HCT116 (cell line): ENCODE data around the gene LRG1. TPM values are rescaled to one million over a fixed set of nuclear protein-coding genes. Genes with fewer than 3 reads are reported as not detected.

ENCODE experiments used
- ATAC-seq: fragments of 200-7000 bp; cut with Tn5 transposase; 2 replicates; pipeline ENCODE4 v1.9.1; 2020; ENCODE audit warnings: mild to moderate bottlenecking, moderate library complexity
- BruUV-seq: library from RNA; stranded (reverse); fragments of 400-500 nt; replicated peaks from 2 replicates; lab custom pipeline; 2021; lab: Mats Ljungman, UMichigan
- CTCF ChIA-PET: fragments of 300-600 bp; sonication (Branson Sonifier 250); formaldehyde crosslinking; loops from one replicate; lab custom pipeline; 2021; ENCODE audit warnings: antibody characterized with exemption; lab: Charles Lee
- POLR2A ChIA-PET: fragments of 300-600, 350-600 bp; sonication (Branson Sonifier 250); formaldehyde crosslinking; loops from one replicate; lab custom pipeline; 2021; ENCODE audit warnings: antibody characterized with exemption; lab: Charles Lee
- RAD21 ChIA-PET, 2 experiments: fragments of 300-600 bp; sonication (Branson Sonifier 250); formaldehyde crosslinking; loops; one replicate each; lab custom pipeline; 2023; ENCODE audit warnings: low total read pairs in 2 of 2; ENCODE audit not compliant: uncharacterized antibody in 2 of 2, unreplicated experiment in 2 of 2, low non-redundant PET in 1 of 2; lab: Charles Lee
- DNase-seq: peaks from one replicate; pipeline ENCODE4 v3.0.0-alpha.2; 2010; ENCODE audit warnings: low read depth, low spot score
- H2AFZ ChIP-seq: fragments of 200-600 bp; shearing (Covaris generic), sonication (generic); 2 replicates; pipeline ENCODE4 v1.6.1; 2017; ENCODE audit warnings: low read depth, mixed run types, mixed read lengths, antibody characterized with exemption, low read length; ENCODE audit not compliant: poor library complexity, severe bottlenecking
- H3K27ac ChIP-seq: 2 replicates; pipeline ENCODE4 v1.5.1; 2012; ENCODE audit warnings: low read depth, low read length
- H3K27me3 ChIP-seq: fragments of 200-600 bp; sonication (generic); 2 replicates; pipeline ENCODE4 v1.6.1; 2016; ENCODE audit warnings: mixed run types, low read length, mixed read lengths; ENCODE audit not compliant: insufficient read depth
- H3K36me3 ChIP-seq, 2 experiments: fragments of 200-500 bp in 1 of 2; fragments of 200-600 bp in 1 of 2; sonication (Bioruptor generic) in 1 of 2; sonication (generic) in 1 of 2; 2 replicates each; pipeline versions ENCODE4 v1.5.1 to v1.6.1; 2014 to 2016; ENCODE audit warnings: low read length in 2 of 2, inconsistent platforms in 1 of 2, mixed read lengths in 1 of 2, mixed run types in 1 of 2; ENCODE audit not compliant: insufficient read depth in 2 of 2, control insufficient read depth in 1 of 2
- H3K4me1 ChIP-seq, 2 experiments: fragments of 200-600 bp in 1 of 2; sonication (generic) in 1 of 2; 2 replicates each; pipeline versions ENCODE4 v1.5.1 to v1.6.1; 2012 to 2017; ENCODE audit warnings: low read length in 2 of 2, inconsistent platforms in 1 of 2, mild to moderate bottlenecking in 1 of 2, mixed read lengths in 1 of 2, mixed run types in 1 of 2, moderate library complexity in 1 of 2; ENCODE audit not compliant: insufficient read depth in 2 of 2, control insufficient read depth in 1 of 2
- H3K4me2 ChIP-seq: fragments of 200-600 bp; sonication (generic); 2 replicates; pipeline ENCODE4 v1.6.1; 2017; ENCODE audit warnings: mixed run types, low read length, mixed read lengths
- H3K4me3 ChIP-seq, 2 experiments: fragments of 200-600 bp in 1 of 2; sonication (generic) in 1 of 2; replicated peaks in 1 of 2; 2 replicates each; pipeline ENCODE4 v1.5.1; 2011 to 2016; ENCODE audit warnings: low read length in 2 of 2, control low read depth in 1 of 2, low read depth in 1 of 2, mild to moderate bottlenecking in 1 of 2, mixed read lengths in 1 of 2, mixed run types in 1 of 2
- H3K79me2 ChIP-seq: fragments of 200-600 bp; sonication (generic); 2 replicates; pipeline ENCODE4 v1.6.1; 2017; ENCODE audit warnings: mild to moderate bottlenecking, mixed run types, low read length, moderate library complexity, mixed read lengths; ENCODE audit not compliant: insufficient read depth
- H3K9ac ChIP-seq: fragments of 200-600 bp; sonication (generic); 2 replicates; pipeline ENCODE4 v1.6.1; 2016; ENCODE audit warnings: low read length, mixed read lengths
- H3K9me2 ChIP-seq: fragments of 200-600 bp; sonication (generic), shearing (Covaris generic); 2 replicates; pipeline ENCODE4 v1.6.1; 2017; ENCODE audit warnings: mixed run types, mild to moderate bottlenecking, moderate library complexity; ENCODE audit not compliant: insufficient read depth
- H3K9me3 ChIP-seq, 2 experiments: fragments of 200-500 bp in 1 of 2; fragments of 200-600 bp in 1 of 2; sonication (Bioruptor generic) in 1 of 2; sonication (generic) in 1 of 2; 2 replicates each; pipeline ENCODE4 v1.6.1; 2014 to 2017; ENCODE audit warnings: low read length in 2 of 2, mixed read lengths in 2 of 2, inconsistent platforms in 1 of 2, low read depth in 1 of 2, mild to moderate bottlenecking in 1 of 2, mixed run types in 1 of 2, moderate library complexity in 1 of 2; ENCODE audit not compliant: control insufficient read depth in 1 of 2, insufficient read depth in 1 of 2
- H4K20me1 ChIP-seq: fragments of 200-600 bp; sonication (generic), shearing (Covaris generic); 2 replicates; pipeline ENCODE4 v1.6.1; 2017; ENCODE audit warnings: mixed run types, mild to moderate bottlenecking, moderate library complexity; ENCODE audit not compliant: insufficient read depth
- ATF3 ChIP-seq: IDR thresholded peaks from 2 replicates; pipeline ENCODE4 v1.6.1; 2012
- CBX3 ChIP-seq: IDR thresholded peaks from 2 replicates; pipeline ENCODE4 v1.6.1; 2012; ENCODE audit warnings: low read depth
- CEBPB ChIP-seq: IDR thresholded peaks from 2 replicates; pipeline ENCODE4 v1.6.1; 2012; ENCODE audit warnings: low read depth
- EGR1 ChIP-seq: IDR thresholded peaks from 2 replicates; pipeline ENCODE4 v1.6.1; 2012; ENCODE audit warnings: low read depth
- ELF1 ChIP-seq: IDR thresholded peaks from 2 replicates; pipeline ENCODE4 v1.6.1; 2012; ENCODE audit warnings: low read depth, borderline replicate concordance
- EZH2 ChIP-seq: fragments of 200-600 bp; sonication (generic); IDR thresholded peaks from 2 replicates; pipeline ENCODE4 v1.6.1; 2017; ENCODE audit warnings: antibody characterized with exemption, mixed run types
- EZH2phosphoT487 ChIP-seq: fragments of 200-600 bp; IDR thresholded peaks from 2 replicates; pipeline ENCODE4 v1.6.1; 2018; ENCODE audit warnings: antibody characterized with exemption, borderline replicate concordance
- FOSL1 ChIP-seq: IDR thresholded peaks from 2 replicates; pipeline ENCODE4 v1.6.1; 2012; ENCODE audit warnings: low read depth
- JUND ChIP-seq: IDR thresholded peaks from 2 replicates; pipeline ENCODE4 v1.6.1; 2012
- MAX ChIP-seq: IDR thresholded peaks from 2 replicates; pipeline ENCODE4 v1.6.1; 2012
- POLR2A ChIP-seq: IDR thresholded peaks from 2 replicates; pipeline ENCODE4 v1.7.0; 2011; ENCODE audit warnings: borderline replicate concordance; ENCODE audit not compliant: insufficient read depth, insufficient read length; ENCODE audit errors: extremely low read depth
- POLR2AphosphoS5 ChIP-seq: IDR thresholded peaks from 2 replicates; pipeline ENCODE4 v1.6.1; 2011; ENCODE audit warnings: mild to moderate bottlenecking, low read depth, low read length, moderate library complexity
- RAD21 ChIP-seq: IDR thresholded peaks from 2 replicates; pipeline ENCODE4 v1.6.1; 2012; ENCODE audit warnings: low read depth, mild to moderate bottlenecking
- SIN3A ChIP-seq: IDR thresholded peaks from 2 replicates; pipeline ENCODE4 v1.6.1; 2012; ENCODE audit warnings: low read depth
- SP1 ChIP-seq: IDR thresholded peaks from 2 replicates; pipeline ENCODE4 v1.6.1; 2012; ENCODE audit warnings: low read depth
- TCF7L2 ChIP-seq: IDR thresholded peaks from 2 replicates; pipeline ENCODE4 v1.7.0; 2011; ENCODE audit warnings: borderline replicate concordance, inconsistent platforms; ENCODE audit not compliant: insufficient read depth, insufficient read length; ENCODE audit errors: extremely low read depth
- YY1 ChIP-seq: IDR thresholded peaks from 2 replicates; pipeline ENCODE4 v1.6.1; 2011; ENCODE audit warnings: low read length, low read depth, moderate library complexity, mild to moderate bottlenecking; ENCODE audit not compliant: insufficient replicate concordance; ENCODE audit errors: extremely low read depth
- ZNF274 ChIP-seq: fragments of 200-500 bp; sonication (Bioruptor generic); IDR thresholded peaks from 2 replicates; pipeline ENCODE4 v1.6.1; 2014; ENCODE audit warnings: mild to moderate bottlenecking, low read depth, low read length, inconsistent platforms
- intact Hi-C: fragments of 100-400 bp; cut with micrococcal nuclease; formaldehyde crosslinking; loops from 2 replicates; pipeline ENCODE4 v1.10.0; 2022
- total RNA-seq: library from RNA; stranded (reverse); gene quantifications from one replicate; pipeline ENCODE4 v1.2.1, GENCODE V29; 2021; ENCODE audit not compliant: unreplicated experiment
- TF ChIP-seq, protein P1 (sequence below), 3 experiments: fragments of 200-600 bp in 1 of 3; sonication (generic) in 1 of 3; IDR thresholded peaks in 2 of 3; conservative IDR thresholded peaks in 1 of 3; 2 replicates each; pipeline ENCODE4 v1.5.1; 2012 to 2017; ENCODE audit warnings: low read depth in 2 of 3, low read length in 2 of 3, antibody characterized with exemption in 1 of 3, borderline replicate concordance in 1 of 3, control low read depth in 1 of 3, mild to moderate bottlenecking in 1 of 3, mixed read lengths in 1 of 3, mixed run types in 1 of 3, moderate library complexity in 1 of 3; ENCODE audit not compliant: insufficient read depth in 1 of 3

LRG1 gene
- total RNA-seq, 1 experiment from 2014 or later: 1.3 TPM

DNA sequence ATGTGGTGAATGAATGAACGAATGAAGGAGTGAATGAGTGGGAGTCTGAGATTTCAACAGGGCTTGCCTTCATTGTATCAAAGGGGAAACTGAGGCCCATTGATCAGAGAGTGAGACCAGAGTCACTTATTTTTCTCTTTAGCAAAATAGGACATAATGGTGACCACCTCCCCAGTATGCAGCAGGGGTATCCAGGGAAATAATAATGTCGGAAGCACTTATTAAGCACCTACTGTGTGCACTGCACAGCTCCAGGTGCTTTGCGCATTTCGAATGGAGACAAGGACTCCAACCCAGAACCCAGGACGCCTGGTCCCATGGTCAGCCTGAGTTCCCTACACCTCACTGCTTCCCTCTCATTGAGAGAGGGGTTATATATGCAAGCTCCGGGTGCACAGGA is 46.4 kb upstream of the LRG1 start:
- Histone ChIP-seq H2AFZ (no peak overlapping the region), H4K20me1 (no peaks in the 10 kb centered on the region), H3K4me2 (no peak overlapping the region), H3K4me3 (no peak overlapping the region), H3K9me2 (no peaks in the 10 kb centered on the region), H3K27ac (no peak overlapping the region), H3K9me3 (no peaks in the 10 kb centered on the region), H3K27me3 (no peaks in the 10 kb centered on the region), H3K4me1 (peaks cover 13 to 43% of the 10 kb centered on the region in 2 experiments; a peak in 3 of 4 replicates), H3K79me2 (no peaks in the 10 kb centered on the region), H3K9ac (no peak overlapping the region), H3K36me3 (no peaks in the 10 kb centered on the region)
- RAD21 ChIA-PET: no interaction called here
- no peak for TF ChIP-seq JUND
- no peak for TF ChIP-seq SIN3A
- no peak for TF ChIP-seq CEBPB
- TF ChIP-seq, protein P1, sequence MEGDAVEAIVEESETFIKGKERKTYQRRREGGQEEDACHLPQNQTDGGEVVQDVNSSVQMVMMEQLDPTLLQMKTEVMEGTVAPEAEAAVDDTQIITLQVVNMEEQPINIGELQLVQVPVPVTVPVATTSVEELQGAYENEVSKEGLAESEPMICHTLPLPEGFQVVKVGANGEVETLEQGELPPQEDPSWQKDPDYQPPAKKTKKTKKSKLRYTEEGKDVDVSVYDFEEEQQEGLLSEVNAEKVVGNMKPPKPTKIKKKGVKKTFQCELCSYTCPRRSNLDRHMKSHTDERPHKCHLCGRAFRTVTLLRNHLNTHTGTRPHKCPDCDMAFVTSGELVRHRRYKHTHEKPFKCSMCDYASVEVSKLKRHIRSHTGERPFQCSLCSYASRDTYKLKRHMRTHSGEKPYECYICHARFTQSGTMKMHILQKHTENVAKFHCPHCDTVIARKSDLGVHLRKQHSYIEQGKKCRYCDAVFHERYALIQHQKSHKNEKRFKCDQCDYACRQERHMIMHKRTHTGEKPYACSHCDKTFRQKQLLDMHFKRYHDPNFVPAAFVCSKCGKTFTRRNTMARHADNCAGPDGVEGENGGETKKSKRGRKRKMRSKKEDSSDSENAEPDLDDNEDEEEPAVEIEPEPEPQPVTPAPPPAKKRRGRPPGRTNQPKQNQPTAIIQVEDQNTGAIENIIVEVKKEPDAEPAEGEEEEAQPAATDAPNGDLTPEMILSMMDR (IDR thresholded peaks at IDR 0.05 in 2 of 3, conservative IDR thresholded peaks at IDR 0.05 in 1 of 3; ENCODE audit: borderline replicate concordance in 1 of 3, insufficient read depth in 1 of 3, low read depth in 2 of 3, low read length in 2 of 3): no peak
- no peak for TF ChIP-seq EGR1
- TF ChIP-seq POLR2AphosphoS5: no peak
- no peak for TF ChIP-seq MAX
- no peak for TF ChIP-seq ATF3
- no peak for TF ChIP-seq SP1
- ATAC-seq: no peak
- intact Hi-C loops: no loop called here
- no TSS peak for BruUV-seq
- POLR2A ChIA-PET: no interaction called here
- CTCF ChIA-PET: no interaction called here
- DNase-seq: no peak

DNA sequence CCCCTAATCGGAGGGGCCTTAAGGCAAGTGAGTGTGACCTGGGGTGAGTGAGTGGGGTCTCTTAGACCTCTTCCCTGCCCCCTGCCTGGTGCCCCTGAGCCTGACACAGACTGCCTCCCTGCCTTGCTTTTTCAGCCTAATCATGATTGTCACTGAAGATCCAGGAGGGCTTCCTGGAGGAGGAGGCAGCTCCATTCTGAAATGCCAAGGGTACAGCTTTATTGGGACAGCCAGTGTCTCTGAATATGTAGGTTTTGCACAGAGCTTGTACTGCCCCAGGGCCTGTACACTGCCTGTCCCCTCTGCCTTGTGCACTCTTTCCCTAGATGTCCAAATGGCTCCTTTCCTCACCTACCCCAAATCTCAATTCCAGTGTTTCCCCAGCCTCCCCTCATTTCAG is 45.7 kb upstream of the LRG1 start:
- Histone ChIP-seq H2AFZ (no peak overlapping the region), H3K9me2 (no peaks in the 10 kb centered on the region), H3K9ac (no peak overlapping the region), H4K20me1 (no peaks in the 10 kb centered on the region)
- TF ChIP-seq POLR2A (no peak), TCF7L2 (no peak), EZH2 (no peak), ATF3 (no peak), YY1 (no peak), EGR1 (no peak), JUND (no peak), EZH2phosphoT487 (no peak), RAD21 (no peak), SP1 (no peak), FOSL1 (no peak), CBX3 (no peak), MAX (no peak), POLR2AphosphoS5 (no peak), ZNF274 (no peak), ELF1 (no peak)
- TF ChIP-seq, all 23 proteins: peak for 0
- H3K27ac ChIP-seq: no peak overlapping the region
- peaks cover 13 to 43% of the 10 kb centered on the region in 2 experiments; a peak in 3 of 4 replicates for H3K4me1 ChIP-seq
- H3K79me2 ChIP-seq: no peaks in the 10 kb centered on the region
- H3K4me2 ChIP-seq: no peak overlapping the region
- no peak for DNase-seq
- BruUV-seq: no TSS peak
- no peak for ATAC-seq
- no peaks in the 10 kb centered on the region for H3K36me3 ChIP-seq
- ChIA-PET RAD21 (no interaction called here), POLR2A (interaction anchor here (1.3 kb wide), 1 partner anchor 12 kb away, joined by 4 read pairs; no protein-coding TSS in a partner anchor), CTCF (interaction anchor here (1.2 kb wide), 1 partner anchor 9 kb away, joined by 6 read pairs; no protein-coding TSS in a partner anchor)
- intact Hi-C loops: no loop called here
- no peaks in the 10 kb centered on the region for H3K27me3 ChIP-seq
- H3K4me3 ChIP-seq: no peak overlapping the region
- H3K9me3 ChIP-seq: no peaks in the 10 kb centered on the region
